Suprapubic skin (tissue), 3 donors: ENCODE measurements around the gene SSX2IP.

Experiments used
- CTCF ChIP-seq, 2 donors: fragments of 200-600 bp in 1 of 2; fragments of 450-650 bp in 1 of 2; sonication (generic) in 1 of 2; IDR thresholded peaks; one replicate each; pipeline ENCODE4 v1.5.1; 2016 to 2019; ENCODE audit warnings: antibody characterized with exemption in 2 of 2, mild to moderate bottlenecking in 1 of 2, moderate library complexity in 1 of 2
- POLR2A ChIP-seq, 2 donors: fragments of 450-650 bp; IDR thresholded peaks; one replicate each; pipeline ENCODE4 v1.6.1; 2017; ENCODE audit warnings: antibody characterized with exemption in 2 of 2, mild to moderate bottlenecking in 2 of 2, moderate library complexity in 2 of 2

- no peak for TF ChIP-seq CTCF (IDR thresholded peaks at IDR 0.05)
- no peak for TF ChIP-seq POLR2A (IDR thresholded peaks at IDR 0.05)
Measured at GRCh38 chr1:84643183-84643582, 47.1 kb downstream of the SSX2IP start.
